ENCODE results near the gene KCNAB3. TPM values are rescaled to one million over a fixed set of nuclear protein-coding genes. Genes with fewer than 3 reads are reported as not detected.

KCNAB3 gene
- total RNA-seq, 1 donor from 2014 or later = 0.29 TPM

DNA sequence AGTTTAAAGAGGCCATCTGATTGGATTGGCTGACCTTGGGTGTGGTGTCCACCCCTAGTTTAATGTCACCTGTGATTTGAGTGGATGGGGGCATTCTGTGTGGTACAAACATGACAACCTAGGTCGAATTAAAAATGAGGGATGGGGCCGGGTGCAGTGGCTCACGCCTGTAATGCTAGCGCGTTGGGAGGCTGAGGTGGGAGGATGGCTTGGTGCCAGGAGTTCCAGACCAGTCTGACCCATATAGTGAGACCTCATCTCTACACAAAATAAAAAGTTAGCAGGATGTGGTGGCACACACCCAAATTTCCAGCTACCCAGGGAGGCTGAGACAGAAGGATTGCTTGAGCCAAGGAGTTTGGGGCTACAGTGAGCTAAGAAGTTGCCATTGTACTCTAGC is 16.8 kb upstream of the KCNAB3 start:
- TF ChIP-seq, protein P1, sequence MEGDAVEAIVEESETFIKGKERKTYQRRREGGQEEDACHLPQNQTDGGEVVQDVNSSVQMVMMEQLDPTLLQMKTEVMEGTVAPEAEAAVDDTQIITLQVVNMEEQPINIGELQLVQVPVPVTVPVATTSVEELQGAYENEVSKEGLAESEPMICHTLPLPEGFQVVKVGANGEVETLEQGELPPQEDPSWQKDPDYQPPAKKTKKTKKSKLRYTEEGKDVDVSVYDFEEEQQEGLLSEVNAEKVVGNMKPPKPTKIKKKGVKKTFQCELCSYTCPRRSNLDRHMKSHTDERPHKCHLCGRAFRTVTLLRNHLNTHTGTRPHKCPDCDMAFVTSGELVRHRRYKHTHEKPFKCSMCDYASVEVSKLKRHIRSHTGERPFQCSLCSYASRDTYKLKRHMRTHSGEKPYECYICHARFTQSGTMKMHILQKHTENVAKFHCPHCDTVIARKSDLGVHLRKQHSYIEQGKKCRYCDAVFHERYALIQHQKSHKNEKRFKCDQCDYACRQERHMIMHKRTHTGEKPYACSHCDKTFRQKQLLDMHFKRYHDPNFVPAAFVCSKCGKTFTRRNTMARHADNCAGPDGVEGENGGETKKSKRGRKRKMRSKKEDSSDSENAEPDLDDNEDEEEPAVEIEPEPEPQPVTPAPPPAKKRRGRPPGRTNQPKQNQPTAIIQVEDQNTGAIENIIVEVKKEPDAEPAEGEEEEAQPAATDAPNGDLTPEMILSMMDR (IDR thresholded peaks at IDR 0.05; ENCODE audit: insufficient read depth, low read length, poor library complexity, severe bottlenecking) = no peak
- Histone ChIP-seq H3K4me3 (ENCODE audit: low read depth, low read length) (no peak overlapping the region), H3K27me3 (ENCODE audit: control insufficient read depth, insufficient read depth, low read length) (no peaks in the 10 kb centered on the region), H3K36me3 (ENCODE audit: control insufficient read depth, insufficient read depth, low read length) (peaks cover 2% of the 10 kb centered on the region)
- no peak for DNase-seq (ENCODE audit: low read depth)

DNA sequence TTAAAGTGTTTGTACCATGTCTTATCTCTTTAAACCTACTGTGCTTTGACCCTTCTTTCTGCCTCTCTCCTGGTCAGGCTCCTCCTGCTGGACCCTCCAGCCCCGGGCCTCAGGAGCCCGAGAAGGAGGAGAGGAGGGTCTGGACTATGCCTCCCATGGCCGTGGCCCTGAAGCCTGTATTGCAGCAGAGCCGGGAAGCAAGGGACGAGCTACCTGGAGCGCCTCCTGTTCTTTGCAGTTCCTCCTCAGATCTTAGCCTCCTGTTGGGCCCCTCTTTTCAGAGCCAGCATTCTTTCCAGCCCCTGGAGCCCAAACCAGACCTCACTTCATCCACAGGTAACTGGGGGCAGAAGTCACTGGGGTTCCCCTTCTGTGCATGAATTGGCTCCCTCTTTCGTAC is 16.0 kb upstream of the KCNAB3 start:
- DNase-seq (ENCODE audit: low read depth) = no peak
- H3K27me3 ChIP-seq (ENCODE audit: control insufficient read depth, insufficient read depth, low read length) = no peaks in the 10 kb centered on the region
- H3K36me3 ChIP-seq (ENCODE audit: control insufficient read depth, insufficient read depth, low read length) = peaks cover 2% of the 10 kb centered on the region
- TF ChIP-seq, protein P1 (IDR thresholded peaks at IDR 0.05; ENCODE audit: insufficient read depth, low read length, poor library complexity, severe bottlenecking) = no peak
- no peak overlapping the region for H3K4me3 ChIP-seq (ENCODE audit: low read depth, low read length)

DNA sequence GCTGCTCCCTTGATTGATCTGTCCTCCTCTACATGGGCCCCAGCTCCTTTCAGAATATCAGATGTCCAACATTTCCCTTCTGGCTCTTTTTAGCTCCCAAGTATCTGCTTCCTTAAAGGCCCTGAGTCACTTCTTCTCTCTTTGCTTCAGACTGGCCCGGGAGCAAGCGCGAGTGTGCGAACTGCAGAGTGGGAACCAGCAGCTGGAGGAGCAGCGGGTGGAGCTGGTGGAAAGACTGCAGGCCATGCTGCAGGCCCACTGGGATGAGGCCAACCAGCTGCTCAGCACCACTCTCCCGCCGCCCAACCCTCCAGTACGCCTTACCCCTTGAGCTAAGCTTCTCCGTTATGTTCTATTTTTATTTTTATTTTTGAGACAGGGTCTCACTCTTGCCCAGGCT is 14.7 kb upstream of the KCNAB3 start:
- no peak for DNase-seq (ENCODE audit: low read depth)
- H3K4me3 ChIP-seq (ENCODE audit: low read depth, low read length) = no peak overlapping the region
- TF ChIP-seq, protein P1 (IDR thresholded peaks at IDR 0.05; ENCODE audit: insufficient read depth, low read length, poor library complexity, severe bottlenecking) = no peak
- peaks cover 3% of the 10 kb centered on the region for H3K36me3 ChIP-seq (ENCODE audit: control insufficient read depth, insufficient read depth, low read length)
- no peaks in the 10 kb centered on the region for H3K27me3 ChIP-seq (ENCODE audit: control insufficient read depth, insufficient read depth, low read length)

DNA sequence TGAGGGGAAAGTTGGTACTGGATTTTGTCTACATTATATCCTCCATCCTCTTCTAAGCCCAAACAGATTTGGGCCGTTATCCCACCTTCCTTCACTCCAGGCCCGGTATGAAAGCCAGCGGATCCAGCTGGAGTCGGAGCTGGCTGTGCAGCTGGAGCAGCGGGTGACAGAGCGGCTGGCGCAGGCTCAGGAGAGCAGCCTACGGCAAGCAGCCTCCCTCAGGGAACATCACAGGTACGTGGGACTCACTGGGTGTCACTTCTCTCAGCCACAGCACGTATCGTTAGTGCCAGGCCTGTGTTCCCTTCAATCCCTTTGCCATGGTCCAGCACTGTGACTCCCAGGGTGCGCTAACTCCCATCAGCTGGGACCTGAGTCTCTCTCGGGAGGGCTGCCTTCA is 13.6 kb upstream of the KCNAB3 start:
- Histone ChIP-seq H3K36me3 (ENCODE audit: control insufficient read depth, insufficient read depth, low read length) (peaks cover 1% of the 10 kb centered on the region), H3K27me3 (ENCODE audit: control insufficient read depth, insufficient read depth, low read length) (no peaks in the 10 kb centered on the region), H3K4me3 (ENCODE audit: low read depth, low read length) (no peak overlapping the region)
- DNase-seq (ENCODE audit: low read depth) = no peak
- TF ChIP-seq, protein P1 (IDR thresholded peaks at IDR 0.05; ENCODE audit: insufficient read depth, low read length, poor library complexity, severe bottlenecking) = no peak

DNA sequence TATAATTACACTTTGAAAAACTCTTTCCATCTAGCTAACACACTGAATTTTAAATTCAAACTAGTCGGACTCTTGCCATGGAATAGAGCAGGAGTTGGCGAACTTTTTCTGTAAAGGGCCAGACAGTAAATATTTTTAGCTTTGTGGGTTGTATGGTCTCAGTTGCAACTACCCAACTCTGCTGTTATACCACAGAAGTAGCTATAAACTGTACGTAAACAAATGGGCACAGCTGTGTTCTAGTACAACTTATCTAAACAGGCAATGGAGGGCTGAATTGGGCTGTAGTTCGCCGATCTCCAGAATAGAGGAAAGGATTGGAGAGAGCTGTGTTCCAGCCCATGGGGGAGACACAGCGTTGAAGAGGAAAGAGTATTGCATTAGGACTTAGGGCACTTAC is 11.1 kb upstream of the KCNAB3 start:
- Histone ChIP-seq H3K36me3 (ENCODE audit: control insufficient read depth, insufficient read depth, low read length) (peaks cover 1% of the 10 kb centered on the region), H3K27me3 (ENCODE audit: control insufficient read depth, insufficient read depth, low read length) (no peaks in the 10 kb centered on the region), H3K4me3 (ENCODE audit: low read depth, low read length) (no peak overlapping the region)
- DNase-seq (ENCODE audit: low read depth) = no peak
- TF ChIP-seq, protein P1 (IDR thresholded peaks at IDR 0.05; ENCODE audit: insufficient read depth, low read length, poor library complexity, severe bottlenecking) = no peak

DNA sequence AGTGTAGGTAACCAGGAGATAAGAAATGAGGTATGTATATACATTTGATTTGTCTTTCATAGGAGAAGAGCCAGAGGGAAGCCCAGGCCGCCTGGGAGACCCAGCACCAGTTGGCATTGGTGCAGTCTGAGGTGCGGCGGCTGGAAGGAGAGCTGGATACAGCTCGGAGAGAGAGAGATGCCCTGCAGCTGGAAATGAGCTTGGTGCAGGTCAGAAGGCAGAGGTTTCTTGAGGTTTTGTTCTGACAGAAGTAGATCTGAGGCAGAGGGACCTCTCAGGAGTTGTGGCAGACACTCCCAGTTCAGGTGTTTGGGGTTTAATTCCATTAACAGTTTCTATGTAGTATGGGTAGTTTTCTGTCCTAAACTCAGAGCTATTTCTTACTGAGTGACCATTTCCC is 10.4 kb upstream of the KCNAB3 start:
- no peak for DNase-seq (ENCODE audit: low read depth)

More for the DNA sequence above, 10.4 kb upstream of the KCNAB3 start:
- no peak overlapping the region for H3K4me3 ChIP-seq (ENCODE audit: low read depth, low read length)
- TF ChIP-seq, protein P1 (IDR thresholded peaks at IDR 0.05; ENCODE audit: insufficient read depth, low read length, poor library complexity, severe bottlenecking) = no peak
- peaks cover 1% of the 10 kb centered on the region for H3K36me3 ChIP-seq (ENCODE audit: control insufficient read depth, insufficient read depth, low read length)
- H3K27me3 ChIP-seq (ENCODE audit: control insufficient read depth, insufficient read depth, low read length) = no peaks in the 10 kb centered on the region

Measured in kidney epithelial cell (primary cell).